Stimulated activated CD8-positive, alpha-beta memory T cell treated with anti-CD3 and anti-CD28 coated beads, Interleukin-4, amount 100 ng/mL, for 4 hours (primary cell): ENCODE measurements around the gene SIL1.
"Not testable (repeated sequence)": the region's sequence is repeated elsewhere in the genome, so short reads cannot be mapped to it uniquely, and the experiment has no call there.

Experiments
- DNase-seq, 2 donors: peaks; one replicate each; pipeline ENCODE4 v3.0.0-alpha.2; 2020; ENCODE audit warnings: low read depth in 2 of 2, low spot score in 1 of 2

Gene SIL1

GRCh38 chr5:139076111-139076510 is 122.1 kb downstream of the SIL1 start:
- no peak for DNase-seq

GRCh38 chr5:139075066-139076050 is 122.8 kb downstream of the SIL1 start:
- DNase-seq = no peak

DNA sequence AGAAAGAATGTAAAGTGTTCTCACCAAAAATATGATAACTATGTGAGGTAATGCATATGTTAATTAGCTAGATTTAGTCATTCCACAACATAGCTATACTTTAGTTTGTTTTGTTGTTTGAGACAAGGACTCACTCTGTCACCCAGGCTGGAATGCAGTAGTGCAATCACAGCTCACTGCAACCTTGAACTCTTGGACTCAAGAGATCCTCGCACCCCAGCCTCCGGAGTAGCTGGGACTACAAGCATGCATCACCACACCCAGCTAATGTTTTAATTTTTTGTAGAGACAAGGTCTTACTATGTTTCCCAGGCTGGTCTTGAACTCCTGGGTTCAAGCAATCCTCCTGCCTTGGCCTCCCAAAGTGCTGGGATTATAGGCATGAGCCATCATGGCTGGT is 124.2 kb downstream of the SIL1 start:
- DNase-seq = not testable (repeated sequence)

GRCh38 chr5:139068494-139069151 is 129.5 kb downstream of the SIL1 start:
- DNase-seq = no peak

GRCh38 chr5:139068060-139068459 is 130.1 kb downstream of the SIL1 start:
- no peak for DNase-seq

DNA sequence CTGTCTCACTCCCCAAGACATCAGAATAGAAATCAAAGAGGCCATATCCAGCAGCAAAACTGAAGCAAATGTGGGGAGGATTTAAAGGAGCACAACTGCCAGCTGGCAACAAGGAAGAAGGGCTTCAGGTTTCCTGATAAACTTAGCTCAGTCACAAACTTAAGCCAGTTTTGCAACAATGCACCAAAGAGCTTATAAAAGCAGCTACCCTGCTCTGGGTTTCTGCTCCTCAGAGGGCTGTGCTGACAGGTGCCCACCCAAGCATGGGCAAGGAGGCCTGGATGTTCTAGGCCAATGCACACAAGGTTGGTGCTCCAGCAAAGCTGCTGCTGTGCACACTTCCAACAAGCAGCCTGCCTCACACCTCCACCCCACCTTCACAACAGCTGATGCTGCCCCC is 132.9 kb downstream of the SIL1 start:
- no peak for DNase-seq

GRCh38 chr5:139064613-139065012 is 133.6 kb downstream of the SIL1 start:
- DNase-seq = no peak

- DNase-seq = no peak
Measured at GRCh38 chr5:139063664-139064054, 134.5 kb downstream of the SIL1 start.

GRCh38 chr5:139062910-139063663 is 135.1 kb downstream of the SIL1 start:
- no peak for DNase-seq

DNA sequence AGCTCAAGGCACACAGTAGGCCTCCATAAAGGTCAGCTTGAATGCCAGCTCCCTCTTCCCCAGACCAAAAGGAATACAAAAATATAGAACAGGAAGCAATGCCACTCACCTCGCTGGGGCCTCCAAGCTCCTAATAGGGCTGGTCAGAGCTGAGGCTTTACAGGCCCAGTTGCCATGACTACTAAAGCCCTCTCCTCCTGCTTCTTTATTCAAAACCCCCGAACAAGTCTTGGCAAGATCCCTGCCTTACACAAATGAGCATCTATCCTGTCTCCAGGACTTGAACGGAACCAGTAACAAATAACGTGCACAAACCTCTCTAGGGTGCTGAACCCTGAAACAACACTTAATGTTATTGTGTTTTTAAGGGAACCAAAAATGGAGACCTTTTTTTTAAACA is 136.3 kb downstream of the SIL1 start:
- no peak for DNase-seq

GRCh38 chr5:139061274-139061673 is 136.9 kb downstream of the SIL1 start:
- no peak for DNase-seq

DNA sequence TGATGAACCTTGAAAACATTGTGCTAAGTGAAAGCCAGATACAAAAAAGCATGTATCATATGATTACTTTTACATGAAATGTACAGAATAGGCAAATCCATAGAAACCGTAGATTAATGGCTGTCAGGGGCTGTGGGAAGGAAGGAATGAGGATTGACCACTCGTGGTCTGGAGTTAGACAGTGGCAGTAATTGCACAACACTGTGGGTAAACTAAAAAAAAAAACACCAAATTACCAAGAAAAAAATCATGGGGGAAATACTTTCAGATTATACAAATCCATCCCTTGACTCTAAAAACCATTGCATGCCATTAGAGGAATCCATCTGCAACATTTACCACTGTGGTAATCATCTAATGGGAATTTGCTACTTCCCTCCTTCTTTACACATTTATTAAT is 140.0 kb downstream of the SIL1 start:
- DNase-seq = no peak

GRCh38 chr5:139057045-139057939 is 140.9 kb downstream of the SIL1 start:
- not testable (repeated sequence) for DNase-seq

GRCh38 chr5:139052975-139053374 is 145.2 kb downstream of the SIL1 start:
- DNase-seq = no peak

DNA sequence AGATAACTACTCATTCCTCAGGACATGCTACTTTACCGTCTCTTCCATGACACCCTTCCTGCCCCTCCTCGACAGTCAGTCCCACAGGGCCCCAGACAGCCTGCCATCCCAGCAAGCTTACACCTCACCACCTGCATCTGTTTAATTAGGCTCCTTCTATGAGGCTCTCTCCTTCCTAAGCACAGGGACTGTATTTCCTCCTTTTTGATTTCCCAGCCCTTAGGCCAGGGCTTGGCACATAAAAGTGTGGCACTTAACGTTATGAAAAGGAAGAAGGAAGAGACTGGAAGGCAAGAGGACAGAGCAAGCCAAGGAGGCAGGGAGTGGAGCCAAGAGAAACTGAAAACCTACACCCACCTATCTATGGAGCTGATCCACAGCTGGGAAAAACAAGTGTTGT is 146.8 kb downstream of the SIL1 start:
- DNase-seq = no peak

DNA sequence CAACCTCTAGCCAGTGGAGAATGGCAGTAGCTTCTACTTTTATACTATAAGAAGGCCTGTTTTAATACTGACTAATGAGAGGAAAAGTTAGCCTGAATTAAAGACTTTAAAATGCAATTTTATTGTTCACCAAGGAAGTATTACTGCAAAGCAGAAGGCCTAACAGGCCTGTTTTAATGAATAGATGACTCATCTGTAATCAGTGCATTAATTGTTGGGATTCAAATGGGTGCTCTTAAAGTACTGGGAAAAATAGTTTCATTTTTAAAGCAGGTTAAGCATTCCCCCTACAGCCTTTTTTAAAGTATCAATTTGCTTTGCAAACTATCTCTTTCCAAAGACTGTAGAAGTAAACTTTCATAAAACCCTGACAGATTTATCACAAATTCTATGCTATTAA is 147.7 kb downstream of the SIL1 start:
- no peak for DNase-seq

DNA sequence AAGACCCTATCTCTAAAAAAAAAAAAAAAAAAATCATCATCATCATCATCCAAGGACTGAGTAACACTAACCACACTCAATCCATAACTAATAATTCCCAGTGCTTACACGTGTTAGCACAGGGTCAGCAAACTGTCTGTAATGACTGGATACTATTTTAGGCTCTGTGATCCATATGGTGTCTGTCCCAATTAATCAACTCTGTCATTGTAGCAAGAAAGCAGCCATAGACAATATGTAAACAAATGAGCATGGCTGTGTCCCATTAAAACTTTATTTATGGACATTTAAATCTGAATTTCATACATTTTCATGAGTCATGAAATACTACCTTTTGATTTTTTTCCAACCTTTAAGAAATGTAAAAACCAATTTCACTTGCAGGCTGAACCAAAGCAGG is 148.4 kb downstream of the SIL1 start:
- DNase-seq = no peak

GRCh38 chr5:139046551-139046950 is 151.6 kb downstream of the SIL1 start:
- no peak for DNase-seq

DNA sequence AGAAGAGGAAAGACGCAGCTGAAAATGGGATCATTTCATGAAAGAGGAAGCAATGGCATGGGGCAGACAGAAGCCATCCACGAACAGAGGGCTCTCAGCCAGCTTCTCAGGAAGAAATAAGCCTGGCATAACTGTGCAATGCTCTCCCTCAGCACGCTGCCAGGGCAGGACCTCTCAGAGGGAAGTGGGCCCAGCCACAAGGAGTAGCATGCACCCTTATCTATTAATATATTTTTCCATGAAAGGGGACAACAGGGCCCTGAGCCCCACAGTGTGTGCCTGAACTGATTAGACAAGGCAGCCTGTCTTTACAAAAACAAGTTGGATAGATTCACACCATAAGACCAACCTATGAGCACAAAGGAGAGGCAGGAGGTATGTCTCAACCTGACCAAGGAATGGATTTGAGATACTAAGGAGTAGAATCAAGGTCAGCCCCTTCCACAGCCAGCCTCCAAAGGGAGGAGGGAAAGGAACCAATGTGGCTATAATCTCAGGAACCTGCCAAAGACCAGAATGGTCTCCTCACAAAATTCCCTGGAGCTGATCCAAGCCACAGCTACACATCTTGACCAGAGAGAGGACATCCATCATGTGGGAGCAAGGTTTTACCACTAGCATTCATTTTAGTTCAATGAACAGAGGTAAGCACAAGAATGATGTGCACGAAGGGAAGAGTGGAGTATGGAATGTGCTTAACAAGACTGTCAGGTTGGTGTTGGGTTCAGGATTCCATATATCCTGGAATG is 154.8 kb downstream of the SIL1 start:
- DNase-seq = no peak

- DNase-seq = no peak
Measured at GRCh38 chr5:139040081-139040480, 158.1 kb downstream of the SIL1 start.
